Omental fat pad (tissue), 4 donors: ENCODE data around the gene ELP5. TPM values are rescaled to one million over a fixed set of nuclear protein-coding genes. Genes with fewer than 3 reads are reported as not detected.

Source experiments
- ATAC-seq: fragments of 150-250 bp; one replicate; pipeline ENCODE4 v1.9.1; 2016; ENCODE audit warnings: mild to moderate bottlenecking, moderate library complexity; ENCODE audit not compliant: low FRiP score
- DNase-seq: peaks from one replicate; pipeline ENCODE4 v3.0.0-alpha.2; 2019; ENCODE audit warnings: low spot score
- total RNA-seq, 4 donors: library from RNA; depleted of rRNA; stranded (reverse); fragments of >200 nt; gene quantifications; one replicate each; pipeline ENCODE4 v1.1.0, GENCODE V29; 2016
- TF ChIP-seq, protein P1 (sequence below), 3 donors: fragments of 450-650 bp; IDR thresholded peaks; one replicate each; pipeline ENCODE4 v1.5.1; 2016 to 2017; ENCODE audit warnings: antibody characterized with exemption in 3 of 3, mild to moderate bottlenecking in 3 of 3, moderate library complexity in 2 of 3

Gene ELP5
- total RNA-seq, 4 donors from 2014 or later = 25.9 to 34.5 (median 30.1) TPM

DNA sequence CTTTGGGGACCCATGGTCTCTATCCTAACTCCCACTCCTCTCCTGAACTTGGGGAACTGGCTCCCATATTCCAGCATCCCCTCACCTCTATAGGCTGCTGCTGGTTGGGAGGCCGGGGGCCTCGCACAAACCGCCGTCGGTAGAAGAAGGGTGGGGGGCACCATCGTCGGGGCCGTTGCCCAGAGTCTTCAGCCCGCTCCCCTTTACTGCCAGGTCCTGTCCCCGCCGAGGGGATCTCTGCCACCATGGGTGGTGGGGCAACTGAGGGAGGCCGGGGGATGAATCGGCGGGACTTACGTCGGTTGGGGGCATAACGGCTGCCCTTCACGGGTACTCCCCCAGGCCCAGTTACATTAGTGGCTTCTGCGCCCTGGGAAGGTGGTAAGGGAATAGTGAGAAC lies 38.2 kb downstream of the ELP5 start:
- ATAC-seq (no peak), DNase-seq (no peak)
- TF ChIP-seq, protein P1, sequence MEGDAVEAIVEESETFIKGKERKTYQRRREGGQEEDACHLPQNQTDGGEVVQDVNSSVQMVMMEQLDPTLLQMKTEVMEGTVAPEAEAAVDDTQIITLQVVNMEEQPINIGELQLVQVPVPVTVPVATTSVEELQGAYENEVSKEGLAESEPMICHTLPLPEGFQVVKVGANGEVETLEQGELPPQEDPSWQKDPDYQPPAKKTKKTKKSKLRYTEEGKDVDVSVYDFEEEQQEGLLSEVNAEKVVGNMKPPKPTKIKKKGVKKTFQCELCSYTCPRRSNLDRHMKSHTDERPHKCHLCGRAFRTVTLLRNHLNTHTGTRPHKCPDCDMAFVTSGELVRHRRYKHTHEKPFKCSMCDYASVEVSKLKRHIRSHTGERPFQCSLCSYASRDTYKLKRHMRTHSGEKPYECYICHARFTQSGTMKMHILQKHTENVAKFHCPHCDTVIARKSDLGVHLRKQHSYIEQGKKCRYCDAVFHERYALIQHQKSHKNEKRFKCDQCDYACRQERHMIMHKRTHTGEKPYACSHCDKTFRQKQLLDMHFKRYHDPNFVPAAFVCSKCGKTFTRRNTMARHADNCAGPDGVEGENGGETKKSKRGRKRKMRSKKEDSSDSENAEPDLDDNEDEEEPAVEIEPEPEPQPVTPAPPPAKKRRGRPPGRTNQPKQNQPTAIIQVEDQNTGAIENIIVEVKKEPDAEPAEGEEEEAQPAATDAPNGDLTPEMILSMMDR (IDR thresholded peaks at IDR 0.05) = no peak

DNA sequence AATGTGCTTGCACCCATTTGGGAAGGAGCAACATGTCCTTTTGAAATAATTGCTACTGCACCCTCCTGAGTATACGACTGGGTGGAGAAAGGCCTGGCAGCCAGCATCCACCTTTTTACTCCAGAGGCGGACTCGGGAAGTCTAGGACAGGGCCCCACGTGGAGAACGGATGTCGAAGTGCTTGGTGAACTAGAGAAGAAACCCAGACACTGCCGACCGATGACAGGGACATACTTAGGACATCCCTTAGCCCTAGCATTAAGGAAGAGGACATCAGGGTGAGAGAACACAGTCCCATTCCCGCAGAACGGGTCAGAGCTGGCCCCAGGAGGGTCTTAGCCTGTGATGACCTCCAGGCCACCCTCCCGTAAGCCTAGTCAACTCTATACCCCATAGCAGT lies 38.7 kb downstream of the ELP5 start:
- TF ChIP-seq, protein P1 (IDR thresholded peaks at IDR 0.05) = no peak
- ATAC-seq (no peak), DNase-seq (no peak)

DNA sequence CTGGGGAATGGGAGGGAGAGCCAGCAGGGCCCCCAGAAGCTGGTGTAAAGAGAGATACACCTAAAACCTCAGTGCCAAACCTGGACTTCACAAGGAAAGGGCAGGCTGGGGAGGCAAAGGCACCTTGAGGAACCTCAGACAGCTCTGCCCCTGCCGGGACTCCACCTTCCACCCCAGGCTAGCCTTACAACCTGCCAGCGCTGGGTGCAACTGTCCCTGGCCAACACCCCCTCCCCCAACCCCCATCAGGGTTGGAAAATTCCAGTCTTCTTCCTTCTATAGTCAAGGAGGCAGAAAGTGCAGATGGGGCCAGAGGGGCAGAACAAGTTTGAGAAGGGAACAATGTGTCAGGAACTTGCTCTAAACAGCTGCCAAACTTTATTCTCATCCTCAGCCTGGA lies 40.2 kb downstream of the ELP5 start:
- DNase-seq = no peak
- TF ChIP-seq, protein P1 (IDR thresholded peaks at IDR 0.05) = no peak
- no peak for ATAC-seq

DNA sequence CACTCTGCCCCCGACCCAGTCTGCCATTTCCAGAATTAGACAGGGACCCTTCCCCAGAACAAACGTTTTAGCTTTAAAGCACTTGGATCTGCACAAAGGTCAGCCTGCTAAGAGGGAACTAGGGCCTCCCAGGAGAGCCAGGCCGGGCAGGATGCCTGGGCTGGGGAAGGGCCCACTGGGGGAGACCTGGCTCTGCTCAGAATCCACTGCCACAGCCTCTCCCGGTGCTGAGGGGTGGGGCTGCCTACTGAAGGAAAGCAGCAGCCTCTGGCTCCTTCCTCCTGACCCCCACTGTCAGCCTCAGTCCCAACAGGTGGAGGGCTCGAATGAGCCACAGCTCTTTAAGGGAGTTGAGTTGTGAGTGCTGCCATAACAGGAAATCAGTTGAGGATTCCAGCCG lies 40.7 kb downstream of the ELP5 start:
- DNase-seq = no peak
- peak; percentile 41 for ATAC-seq
- TF ChIP-seq, protein P1 (IDR thresholded peaks at IDR 0.05) = no peak

DNA sequence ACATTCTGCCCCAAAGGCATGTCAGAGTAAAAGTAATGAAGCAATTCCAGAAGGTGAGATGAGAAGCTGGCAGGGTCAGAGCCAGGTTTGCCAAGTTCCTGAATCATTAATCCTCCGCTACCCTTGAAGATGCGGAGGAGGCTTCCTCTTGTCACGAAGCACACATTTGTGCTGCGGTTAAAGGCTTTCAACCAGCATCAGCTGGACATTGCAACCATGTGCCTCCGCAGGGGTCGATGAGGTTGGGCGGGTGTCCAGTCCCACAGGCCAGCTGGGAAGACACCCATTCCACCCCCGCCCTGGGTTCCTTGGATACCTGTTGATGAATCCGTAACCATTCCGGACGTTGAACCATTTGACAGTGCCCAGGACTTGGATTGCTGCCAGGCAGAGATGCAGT lies 41.1 kb downstream of the ELP5 start:
- DNase-seq = no peak
- ATAC-seq = peak; percentile 70
- TF ChIP-seq, protein P1 (IDR thresholded peaks at IDR 0.05) = no peak

DNA sequence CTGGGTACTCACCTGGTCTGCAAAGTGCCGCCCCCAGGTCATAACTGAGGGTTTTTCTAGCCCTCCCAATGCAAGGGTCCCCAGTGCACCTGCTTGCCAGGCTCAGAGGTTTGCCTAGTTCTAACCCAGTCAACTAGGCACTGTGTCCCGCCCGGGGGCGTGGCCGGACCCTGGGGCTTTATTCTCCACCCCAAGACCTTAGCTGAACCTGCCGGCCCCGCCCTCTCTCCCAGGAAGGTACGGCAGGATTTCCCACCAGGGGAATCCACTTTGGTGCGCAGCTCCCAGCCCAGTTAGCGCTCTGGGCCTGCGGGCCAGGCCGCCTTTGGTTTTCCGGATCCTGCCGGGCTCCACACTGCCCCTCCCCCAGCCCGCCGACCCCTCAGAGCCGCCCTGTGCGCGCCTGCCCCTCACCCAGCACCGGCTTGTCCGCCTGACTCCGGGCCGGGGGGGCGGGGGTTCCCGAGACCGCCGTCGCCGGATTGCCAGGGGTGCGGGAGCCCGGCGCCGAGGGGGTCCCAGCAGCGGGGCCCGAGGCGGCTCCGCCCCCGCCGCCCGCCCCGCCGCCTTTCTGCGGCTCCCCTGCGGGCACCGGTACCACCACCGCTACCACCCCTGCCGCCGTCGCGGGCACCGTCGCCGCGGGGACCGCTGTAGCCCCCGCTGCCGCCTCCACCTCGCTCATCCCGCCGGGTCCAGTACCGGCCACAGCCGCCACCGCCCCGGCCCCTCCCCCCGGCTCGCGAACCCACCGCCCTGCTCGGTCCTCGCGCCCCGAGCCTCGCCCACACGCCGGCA lies 42.0 kb downstream of the ELP5 start:
- TF ChIP-seq, protein P1 (IDR thresholded peaks at IDR 0.05) = no peak
- peak; percentile 1 for ATAC-seq

DNA sequence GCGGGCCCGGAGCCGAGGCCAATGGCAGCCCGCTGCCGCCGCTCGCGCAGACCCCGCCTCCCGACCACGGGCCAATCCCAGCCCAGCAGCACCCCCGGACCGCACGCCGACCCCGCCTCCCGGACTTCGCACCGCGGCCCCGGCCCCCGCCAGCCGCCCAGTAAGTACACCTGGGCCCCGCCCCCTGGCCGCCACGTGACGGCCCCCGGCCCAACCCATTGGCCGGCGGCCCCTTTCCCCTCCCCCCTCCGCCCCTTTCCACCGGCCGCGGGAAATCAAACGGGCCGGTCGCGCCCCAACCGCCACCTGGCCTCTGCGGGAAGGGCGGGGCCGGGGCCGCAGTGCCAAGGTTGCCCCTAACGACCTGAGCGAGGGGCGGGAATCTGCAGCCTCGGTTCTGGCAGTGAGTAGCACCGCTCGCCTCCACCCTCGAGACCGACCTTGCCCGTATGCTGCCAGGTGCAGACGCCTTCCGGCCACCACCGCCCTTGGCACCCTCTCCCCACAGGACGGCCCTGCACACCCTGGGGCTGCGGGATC lies 42.7 kb downstream of the ELP5 start, which contains the start of gene YBX2:
TSS of gene YBX2 (minus strand) at position 26 of the 540 bp plus-strand sequence. CDS start 139 bp downstream, outside the sequence.
- DNase-seq = peak; percentile 37
- peak; percentile 36 for ATAC-seq
- TF ChIP-seq, protein P1 (IDR thresholded peaks at IDR 0.05) = no peak

More for the DNA sequence above, 42.0 kb downstream of the ELP5 start:
- DNase-seq = no peak
